Activated B cell treated with CpG ODN at 0.5 μM for 24 hours (primary cell): Measurements from ENCODE around the gene RNF103. TPM values are rescaled to one million over a fixed set of nuclear protein-coding genes. Genes with fewer than 3 reads are reported as not detected.
"Not testable (repeated sequence)": the region's sequence is repeated elsewhere in the genome, so short reads cannot be mapped to it uniquely, and the experiment has no call there.

Experiments used
- ATAC-seq: fragments of 200-7000 bp; cut with Tn5 transposase; one replicate; pipeline ENCODE4 v1.10.0; 2021; ENCODE audit warnings: low read depth, mild to moderate bottlenecking, moderate library complexity
- CTCF ChIA-PET: fragments of 350-600 bp; sonication (Branson Sonifier 250); formaldehyde crosslinking; loops from one replicate; lab custom pipeline; 2021; ENCODE audit warnings: antibody characterized with exemption; lab: Charles Lee
- POLR2A ChIA-PET: fragments of 350-600 bp; sonication (Branson Sonifier 250); formaldehyde crosslinking; loops from one replicate; lab custom pipeline; 2021; ENCODE audit warnings: antibody characterized with exemption; lab: Charles Lee
- DNase-seq: peaks from one replicate; pipeline ENCODE4 v3.0.0; 2022
- H3K27ac Mint-ChIP-seq: one replicate; pipeline ENCODE4 v1.8.0; 2020; ENCODE audit warnings: mixed read lengths
- H3K27me3 Mint-ChIP-seq: one replicate; pipeline ENCODE4 v1.8.0; 2021; ENCODE audit warnings: mixed read lengths
- H3K36me3 Mint-ChIP-seq: one replicate; pipeline ENCODE4 v1.8.0; 2021; ENCODE audit warnings: low read depth, mixed read lengths
- H3K4me1 Mint-ChIP-seq: one replicate; pipeline ENCODE4 v1.8.0; 2021; ENCODE audit warnings: mixed read lengths
- H3K4me3 Mint-ChIP-seq: one replicate; pipeline ENCODE4 v1.8.0; 2020; ENCODE audit warnings: mild to moderate bottlenecking, mixed read lengths
- H3K9me3 Mint-ChIP-seq: one replicate; pipeline ENCODE4 v1.8.0; 2020; ENCODE audit warnings: mixed read lengths
- CTCF ChIP-seq: fragments of 200-600 bp; IDR thresholded peaks from one replicate; pipeline ENCODE4 v1.8.0; 2022; ENCODE audit warnings: antibody characterized with exemption, mild to moderate bottlenecking
- intact Hi-C: fragments of 100-400 bp; cut with micrococcal nuclease; formaldehyde crosslinking; loops from one replicate; pipeline ENCODE4 v1.15.1; 2024
- total RNA-seq: library from RNA; stranded (reverse); gene quantifications from 2 replicates; pipeline ENCODE4 v1.2.3, GENCODE V29; 2022

The RNF103 gene
- total RNA-seq, 1 donor from 2014 or later = 22.2 TPM

GRCh38 chr2:86593266-86593665, 30.4 kb downstream of the RNF103 start:
- H3K27me3 Mint-ChIP-seq = peaks cover 2% of the 10 kb centered on the region

GRCh38 chr2:86592547-86593230, 31.0 kb downstream of the RNF103 start:
- H3K27me3 Mint-ChIP-seq = peaks cover 2% of the 10 kb centered on the region

More at GRCh38 chr2:86593266-86593665, 30.4 kb downstream of the RNF103 start:
- DNase-seq = no peak
- Mint-ChIP-seq H3K4me3 (no peak overlapping the region), H3K36me3 (no peaks in the 10 kb centered on the region), H3K27ac (no peak overlapping the region), H3K9me3 (peaks cover 3% of the 10 kb centered on the region), H3K4me1 (no peaks in the 10 kb centered on the region)
- intact Hi-C loops = no loop called here
- ChIA-PET POLR2A (no interaction called here), CTCF (no interaction called here)
- ATAC-seq = no peak
- no peak for TF ChIP-seq CTCF

GRCh38 chr2:86589701-86590100, 34.0 kb downstream of the RNF103 start:
- POLR2A ChIA-PET, H3K27me3 Mint-ChIP-seq: not testable (repeated sequence)

More at GRCh38 chr2:86592547-86593230, 31.0 kb downstream of the RNF103 start:
- Mint-ChIP-seq H3K4me3 (no peak overlapping the region), H3K36me3 (no peaks in the 10 kb centered on the region), H3K4me1 (no peaks in the 10 kb centered on the region), H3K27ac (no peak overlapping the region), H3K9me3 (peaks cover 3% of the 10 kb centered on the region)
- ChIA-PET POLR2A (no interaction called here), CTCF (no interaction called here)
- ATAC-seq (no peak), DNase-seq (no peak)
- intact Hi-C loops = no loop called here
- no peak for TF ChIP-seq CTCF

GRCh38 chr2:86584151-86584913, 39.3 kb downstream of the RNF103 start:
- intact Hi-C loops = no loop called here
- DNase-seq (no peak), ATAC-seq (no peak)
- Mint-ChIP-seq H3K36me3 (no peaks in the 10 kb centered on the region), H3K9me3 (no peaks in the 10 kb centered on the region), H3K4me1 (peaks cover 3% of the 10 kb centered on the region), H3K4me3 (no peak overlapping the region), H3K27ac (no peak overlapping the region), H3K27me3 (no peaks in the 10 kb centered on the region)
- POLR2A ChIA-PET = no interaction called here
- no peak for TF ChIP-seq CTCF
- CTCF ChIA-PET = no interaction called here

More at GRCh38 chr2:86589701-86590100, 34.0 kb downstream of the RNF103 start:
- intact Hi-C loops, CTCF ChIA-PET, H3K4me3 Mint-ChIP-seq, DNase-seq, ATAC-seq, H3K9me3 Mint-ChIP-seq, H3K4me1 Mint-ChIP-seq, H3K36me3 Mint-ChIP-seq, H3K27ac Mint-ChIP-seq: not testable (repeated sequence)

GRCh38 chr2:86580560-86580959, 43.1 kb downstream of the RNF103 start:
- Mint-ChIP-seq H3K4me1 (peaks cover 3% of the 10 kb centered on the region), H3K4me3 (no peak overlapping the region), H3K9me3 (no peaks in the 10 kb centered on the region), H3K27ac (no peak overlapping the region), H3K27me3 (no peaks in the 10 kb centered on the region), H3K36me3 (no peaks in the 10 kb centered on the region)
- no peak for TF ChIP-seq CTCF
- no peak for ATAC-seq
- ChIA-PET CTCF (no interaction called here), POLR2A (no interaction called here)
- DNase-seq = no peak
- intact Hi-C loops = no loop called here
